Vagina (tissue), 2 donors: ENCODE results near the gene PRRC2B. TPM values are rescaled to one million over a fixed set of nuclear protein-coding genes. Genes with fewer than 3 reads are reported as not detected.
A peak's percentile ranks its signal among the peaks of the same experiment; 100 is the strongest.
"Not testable (repeated sequence)": the region's sequence is repeated elsewhere in the genome, so short reads cannot be mapped to it uniquely, and the experiment has no call there.

ENCODE experiments used
- DNase-seq, 2 donors: peaks; one replicate each; pipeline ENCODE4 v3.0.0-alpha.2; 2017; ENCODE audit errors: extremely low spot score in 2 of 2
- H3K27ac ChIP-seq: fragments of 200-600 bp; sonication (generic); one replicate; pipeline ENCODE4 v1.5.1; 2019
- H3K27me3 ChIP-seq: fragments of 200-600 bp; sonication (generic); one replicate; pipeline ENCODE4 v1.5.1; 2019
- H3K36me3 ChIP-seq, 2 donors: fragments of 200-600 bp; sonication (generic); one replicate each; pipeline ENCODE4 v1.5.1; 2017 to 2019
- H3K4me1 ChIP-seq: fragments of 200-600 bp; sonication (generic); one replicate; pipeline ENCODE4 v1.5.1; 2019
- H3K4me3 ChIP-seq, 2 donors: fragments of 200-600 bp; sonication (generic); 1 replicate in 1 of 2; 2 replicates in 1 of 2; pipeline ENCODE4 v1.5.1; 2016 to 2019
- H3K9me3 ChIP-seq: fragments of 200-600 bp; sonication (generic); one replicate; pipeline ENCODE4 v1.5.1; 2019
- CTCF ChIP-seq, 3 experiments: fragments of 450-650 bp in 2 of 3; fragments of 200-600 bp in 1 of 3; sonication (generic) in 1 of 3; IDR thresholded peaks; one replicate each; pipeline ENCODE4 v1.5.1; 2017 to 2019; ENCODE audit warnings: antibody characterized with exemption in 3 of 3, mild to moderate bottlenecking in 2 of 3, moderate library complexity in 2 of 3
- POLR2A ChIP-seq, 2 donors: fragments of 450-650 bp; IDR thresholded peaks; one replicate each; pipeline ENCODE4 v1.6.1; 2017; ENCODE audit warnings: antibody characterized with exemption in 2 of 2, mild to moderate bottlenecking in 2 of 2, moderate library complexity in 2 of 2
- POLR2AphosphoS5 ChIP-seq, 2 donors: sonication (generic); formaldehyde crosslinking; IDR thresholded peaks; one replicate each; pipeline ENCODE4 v1.9.0; 2017; ENCODE audit warnings: antibody characterized with exemption in 2 of 2, mild to moderate bottlenecking in 2 of 2, low read depth in 1 of 2; ENCODE audit not compliant: insufficient read depth in 1 of 2
- intact Hi-C: fragments of 100-400 bp; cut with DNase I; formaldehyde crosslinking; loops from one replicate; pipeline ENCODE4 v1.15.1; 2023
- total RNA-seq: library from RNA; depleted of rRNA; stranded (reverse); fragments of >200 nt; gene quantifications from one replicate; pipeline ENCODE4 v1.2.3, GENCODE V29; 2016

Gene PRRC2B
- total RNA-seq, 1 donor from 2014 or later: 116 TPM

GRCh38 chr9:131469951-131470350, 76.1 kb downstream of the PRRC2B start:
- intact Hi-C loops: no loop called here
- H3K4me3 ChIP-seq: no peak overlapping the region
- no peaks in the 10 kb centered on the region for H3K9me3 ChIP-seq
- DNase-seq: no peak
- no peak for TF ChIP-seq POLR2AphosphoS5 (IDR thresholded peaks at IDR 0.05; ENCODE audit: insufficient read depth in 1 of 2, low read depth in 1 of 2)
- no peak for TF ChIP-seq POLR2A (IDR thresholded peaks at IDR 0.05)
- no peak for TF ChIP-seq CTCF (IDR thresholded peaks at IDR 0.05)
- H3K27me3 ChIP-seq: no peaks in the 10 kb centered on the region
- H3K27ac ChIP-seq: no peak overlapping the region
- peaks cover 0 to 96% of the 10 kb centered on the region in 2 donors for H3K36me3 ChIP-seq
- no peaks in the 10 kb centered on the region for H3K4me1 ChIP-seq

- H3K36me3 ChIP-seq: peaks cover 0 to 96% of the 10 kb centered on the region in 2 donors
- no peak overlapping the region for H3K4me3 ChIP-seq
- H3K27me3 ChIP-seq: no peaks in the 10 kb centered on the region
- no peaks in the 10 kb centered on the region for H3K4me1 ChIP-seq
- DNase-seq: no peak
- intact Hi-C loops: no loop called here
- no peaks in the 10 kb centered on the region for H3K9me3 ChIP-seq
- no peak overlapping the region for H3K27ac ChIP-seq
- TF ChIP-seq POLR2A (IDR thresholded peaks at IDR 0.05): no peak
- no peak for TF ChIP-seq POLR2AphosphoS5 (IDR thresholded peaks at IDR 0.05; ENCODE audit: insufficient read depth in 1 of 2, low read depth in 1 of 2)
- TF ChIP-seq CTCF (IDR thresholded peaks at IDR 0.05): no peak
These were observed 76.7 kb downstream of the PRRC2B start for GRCh38 chr9:131470581-131470991.

GRCh38 chr9:131472085-131472484, 78.2 kb downstream of the PRRC2B start:
- H3K27me3 ChIP-seq, H3K4me1 ChIP-seq, DNase-seq, intact Hi-C loops, H3K4me3 ChIP-seq, H3K9me3 ChIP-seq, H3K27ac ChIP-seq: not testable (repeated sequence)
- peaks cover 0 to 97% of the 10 kb centered on the region in 2 donors for H3K36me3 ChIP-seq

- Histone ChIP-seq H3K27ac (no peak overlapping the region), H3K4me1 (no peaks in the 10 kb centered on the region), H3K27me3 (no peaks in the 10 kb centered on the region), H3K4me3 (no peak overlapping the region), H3K9me3 (no peaks in the 10 kb centered on the region), H3K36me3 (peaks cover 0 to 98% of the 10 kb centered on the region in 2 donors)
- intact Hi-C loops: no loop called here
- TF ChIP-seq CTCF (IDR thresholded peaks at IDR 0.05) (no peak), POLR2AphosphoS5 (IDR thresholded peaks at IDR 0.05; ENCODE audit: insufficient read depth in 1 of 2, low read depth in 1 of 2) (no peak), POLR2A (IDR thresholded peaks at IDR 0.05) (no peak)
- DNase-seq: no peak
These were observed 79.5 kb downstream of the PRRC2B start for GRCh38 chr9:131473198-131473885.

- Histone ChIP-seq H3K27ac (no peak overlapping the region), H3K4me1 (no peaks in the 10 kb centered on the region), H3K27me3 (no peaks in the 10 kb centered on the region), H3K36me3 (peaks cover 0 to 98% of the 10 kb centered on the region in 2 donors), H3K4me3 (no peak overlapping the region), H3K9me3 (no peaks in the 10 kb centered on the region)
- intact Hi-C loops: no loop called here
- TF ChIP-seq POLR2A (IDR thresholded peaks at IDR 0.05): no peak
- peak in 1 of 2 donors; percentile 14 for TF ChIP-seq POLR2AphosphoS5 (IDR thresholded peaks at IDR 0.05; ENCODE audit: insufficient read depth in 1 of 2, low read depth in 1 of 2)
- no peak for TF ChIP-seq CTCF (IDR thresholded peaks at IDR 0.05)
- no peak for DNase-seq
These were observed 80.0 kb downstream of the PRRC2B start for GRCh38 chr9:131473891-131474290.
